HUES64 (cell line): ENCODE measurements around the gene OGFRL1.

Experiments
- H3K27ac ChIP-seq: 2 replicates; pipeline ENCODE4 v1.7.0; 2013; ENCODE audit warnings: low read depth, low read length, inconsistent platforms
- H3K27me3 ChIP-seq: 2 replicates; pipeline ENCODE4 v1.6.1; 2013; ENCODE audit warnings: mild to moderate bottlenecking, low read length; ENCODE audit not compliant: insufficient read depth
- H3K36me3 ChIP-seq: 2 replicates; pipeline ENCODE4 v1.6.1; 2013; ENCODE audit warnings: mild to moderate bottlenecking, low read length; ENCODE audit not compliant: insufficient read depth
- H3K4me1 ChIP-seq: 2 replicates; pipeline ENCODE4 v1.6.1; 2013; ENCODE audit warnings: mild to moderate bottlenecking, low read length, moderate library complexity; ENCODE audit not compliant: insufficient read depth
- H3K4me3 ChIP-seq: 2 replicates; pipeline ENCODE4 v1.5.1; 2013; ENCODE audit warnings: mild to moderate bottlenecking, low read length, moderate library complexity
- H3K9ac ChIP-seq: 2 replicates; pipeline ENCODE4 v1.6.1; 2013; ENCODE audit warnings: mild to moderate bottlenecking, low read depth, low read length
- H3K9me3 ChIP-seq: 2 replicates; pipeline ENCODE4 v1.6.1; 2013; ENCODE audit warnings: low read depth, low read length; ENCODE audit not compliant: insufficient read depth
- WGBS: fragments of 150-250, 120-280 bp; methylation state at CpG from one replicate; pipeline ENCODE4 v1.1.7; 2013; ENCODE audit warnings: missing lambda C conversion rate; 5-methylcytosine and 5-hydroxymethylcytosine counted together

The OGFRL1 gene

GRCh38 chr6:71287926-71288227 is 734 bp upstream of the OGFRL1 start:
- Histone ChIP-seq H3K4me1 (peaks cover 9% of the 10 kb centered on the region; the same call in 1 of the 2 replicates), H3K9me3 (no peaks in the 10 kb centered on the region), H3K9ac (no peak overlapping the region; the same call in 1 of the 2 replicates), H3K27me3 (peaks cover 9% of the 10 kb centered on the region), H3K27ac (no peak overlapping the region), H3K36me3 (no peaks in the 10 kb centered on the region), H3K4me3 (peak overlapping the region; percentile 69)
- 44% methylated on average over 5 of the region's 5 CpGs for WGBS

- Histone ChIP-seq H3K4me3 (peak overlapping the region; percentile 69), H3K9me3 (no peaks in the 10 kb centered on the region), H3K36me3 (no peaks in the 10 kb centered on the region), H3K4me1 (peaks cover 9% of the 10 kb centered on the region; the same call in 1 of the 2 replicates), H3K27ac (no peak overlapping the region), H3K9ac (peak overlapping the region; percentile 67), H3K27me3 (peaks cover 9% of the 10 kb centered on the region)
- 3% methylated on average over 56 of the region's 57 CpGs for WGBS
These were observed 609 bp downstream of the OGFRL1 start for GRCh38 chr6:71289039-71289801.

GRCh38 chr6:71289802-71290175 is 1.2 kb downstream of the OGFRL1 start:
- H3K4me3 ChIP-seq = peak overlapping the region; percentile 69
- 88% methylated on average over 5 of the region's 5 CpGs for WGBS
- no peaks in the 10 kb centered on the region for H3K36me3 ChIP-seq
- H3K9ac ChIP-seq = no peak overlapping the region
- peaks cover 9% of the 10 kb centered on the region; the same call in 1 of the 2 replicates for H3K4me1 ChIP-seq
- peaks cover 9% of the 10 kb centered on the region for H3K27me3 ChIP-seq
- H3K27ac ChIP-seq = no peak overlapping the region
- H3K9me3 ChIP-seq = no peaks in the 10 kb centered on the region

- Histone ChIP-seq H3K27me3 (peaks cover 9% of the 10 kb centered on the region), H3K27ac (no peak overlapping the region), H3K9ac (no peak overlapping the region), H3K4me1 (peaks cover 9% of the 10 kb centered on the region; the same call in 1 of the 2 replicates), H3K4me3 (no peak overlapping the region), H3K36me3 (no peaks in the 10 kb centered on the region), H3K9me3 (no peaks in the 10 kb centered on the region)
- WGBS = 89% methylated on average over 1 of the region's 2 CpGs
These were observed 2.0 kb downstream of the OGFRL1 start for GRCh38 chr6:71290611-71291010.

- peaks cover 9% of the 10 kb centered on the region for H3K27me3 ChIP-seq
- 81% methylated on average over 4 of the region's 4 CpGs for WGBS
- no peaks in the 10 kb centered on the region for H3K9me3 ChIP-seq
- no peak overlapping the region for H3K27ac ChIP-seq
- peaks cover 9% of the 10 kb centered on the region; the same call in 1 of the 2 replicates for H3K4me1 ChIP-seq
- H3K4me3 ChIP-seq = no peak overlapping the region
- no peak overlapping the region for H3K9ac ChIP-seq
- H3K36me3 ChIP-seq = peaks cover 4% of the 10 kb centered on the region; the same call in 1 of the 2 replicates
These were observed 3.4 kb downstream of the OGFRL1 start for GRCh38 chr6:71292001-71292400.

GRCh38 chr6:71294121-71294523 is 5.5 kb downstream of the OGFRL1 start:
- Histone ChIP-seq H3K27ac (no peak overlapping the region), H3K9ac (no peak overlapping the region), H3K4me3 (no peak overlapping the region), H3K27me3 (peaks cover 9% of the 10 kb centered on the region; the same call in 1 of the 2 replicates), H3K4me1 (peaks cover 20% of the 10 kb centered on the region), H3K36me3 (peaks cover 6% of the 10 kb centered on the region; the same call in 1 of the 2 replicates), H3K9me3 (no peaks in the 10 kb centered on the region)
- 83% methylated on average over 1 of the region's 1 CpG for WGBS

- WGBS = 80% methylated on average over 1 of the region's 1 CpG
These were observed 9.8 kb downstream of the OGFRL1 start for GRCh38 chr6:71298459-71298858.

GRCh38 chr6:71299541-71300470 is 11.2 kb downstream of the OGFRL1 start:
- Histone ChIP-seq H3K36me3 (peaks cover 11% of the 10 kb centered on the region), H3K4me1 (peaks cover 18% of the 10 kb centered on the region), H3K27me3 (no peaks in the 10 kb centered on the region), H3K4me3 (no peak overlapping the region), H3K9ac (no peak overlapping the region), H3K27ac (no peak overlapping the region), H3K9me3 (no peaks in the 10 kb centered on the region)

More at GRCh38 chr6:71298459-71298858, 9.8 kb downstream of the OGFRL1 start:
- Histone ChIP-seq H3K4me3 (no peak overlapping the region), H3K27me3 (no peaks in the 10 kb centered on the region), H3K27ac (no peak overlapping the region), H3K9ac (no peak overlapping the region), H3K9me3 (no peaks in the 10 kb centered on the region), H3K4me1 (peaks cover 18% of the 10 kb centered on the region), H3K36me3 (peaks cover 11% of the 10 kb centered on the region)

- Histone ChIP-seq H3K9me3 (no peaks in the 10 kb centered on the region), H3K9ac (no peak overlapping the region), H3K27me3 (no peaks in the 10 kb centered on the region), H3K4me3 (no peak overlapping the region), H3K27ac (no peak overlapping the region), H3K4me1 (peaks cover 18% of the 10 kb centered on the region), H3K36me3 (peaks cover 11% of the 10 kb centered on the region)
- WGBS = 94% methylated on average over 3 of the region's 4 CpGs
These were observed 12.1 kb downstream of the OGFRL1 start for GRCh38 chr6:71300561-71301168.

GRCh38 chr6:71301546-71301945 is 12.9 kb downstream of the OGFRL1 start:
- Histone ChIP-seq H3K36me3 (peaks cover 11% of the 10 kb centered on the region), H3K9ac (no peak overlapping the region), H3K27ac (no peak overlapping the region), H3K9me3 (no peaks in the 10 kb centered on the region), H3K27me3 (no peaks in the 10 kb centered on the region), H3K4me3 (no peak overlapping the region), H3K4me1 (peaks cover 18% of the 10 kb centered on the region)
- 96% methylated on average over 7 of the region's 7 CpGs for WGBS

GRCh38 chr6:71309656-71310055 is 21.0 kb downstream of the OGFRL1 start:
- H3K36me3 ChIP-seq = no peaks in the 10 kb centered on the region
- H3K9ac ChIP-seq = no peak overlapping the region
- no peaks in the 10 kb centered on the region for H3K27me3 ChIP-seq
- H3K4me1 ChIP-seq = no peaks in the 10 kb centered on the region
- no peak overlapping the region for H3K4me3 ChIP-seq
- WGBS = 95% methylated on average over 2 of the region's 2 CpGs
- H3K27ac ChIP-seq = no peak overlapping the region
- no peaks in the 10 kb centered on the region for H3K9me3 ChIP-seq
